ENCODE results near the gene MORC1.
"Not testable (repeated sequence)": the region's sequence is repeated elsewhere in the genome, so short reads cannot be mapped to it uniquely, and the experiment has no call there.

Gene MORC1

DNA sequence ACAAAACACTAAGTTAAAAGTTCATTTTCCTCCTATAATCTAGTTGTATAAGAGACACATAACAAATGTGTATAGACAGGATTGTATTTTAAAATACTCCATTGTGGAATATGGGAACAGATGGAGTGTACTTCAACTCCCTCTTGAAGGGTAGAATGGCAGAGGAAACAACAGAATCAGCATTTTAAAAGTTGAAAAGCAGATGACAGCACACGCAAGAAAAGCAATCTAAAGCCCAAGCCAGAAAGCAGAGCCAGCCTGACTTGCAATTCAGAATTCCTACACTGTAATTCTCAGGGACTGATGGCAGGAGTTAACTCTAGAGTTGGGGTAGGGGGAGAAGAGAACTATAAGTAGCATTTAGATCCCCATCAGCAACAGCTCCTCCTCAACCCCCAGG lies 22.8 kb downstream of the MORC1 start:
- DNase-seq = no peak

DNA sequence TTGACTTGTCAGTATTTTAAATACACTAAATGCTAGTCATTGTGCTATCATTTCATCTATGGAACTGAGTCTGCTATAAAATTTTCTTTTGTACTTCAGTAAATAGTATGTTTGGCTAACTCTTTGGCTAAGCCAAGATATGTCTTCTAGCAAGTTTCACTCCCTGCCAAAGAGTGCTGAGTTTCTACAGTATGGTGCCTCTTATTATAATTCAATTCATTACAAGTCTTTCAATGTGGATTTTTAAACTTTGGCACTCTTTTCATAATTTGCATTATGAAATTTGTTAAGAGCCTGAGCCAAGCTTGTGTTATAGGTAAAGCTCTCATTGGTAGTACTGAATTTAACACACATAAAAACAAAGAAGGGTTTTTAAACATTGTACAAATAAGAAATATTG lies 24.4 kb downstream of the MORC1 start:
- no peak for DNase-seq

DNA sequence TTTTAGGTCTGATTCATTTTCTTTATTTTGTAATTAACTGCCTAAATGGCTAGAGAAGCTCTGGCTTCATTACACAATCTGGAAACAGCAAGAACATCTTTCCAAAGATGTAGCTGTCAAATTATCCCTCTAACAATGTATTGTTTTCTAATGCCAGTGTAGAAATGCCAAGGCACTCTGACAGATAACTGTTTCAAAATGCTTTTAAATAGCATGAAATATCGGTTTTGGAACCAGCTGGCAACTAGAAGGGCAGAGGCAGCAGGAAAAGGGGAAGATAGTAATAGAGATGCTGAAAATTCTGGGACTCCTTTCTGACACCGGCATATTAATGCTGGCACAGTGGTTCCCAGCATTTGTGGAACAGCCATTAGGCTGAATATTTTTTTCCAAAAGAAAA lies 26.1 kb downstream of the MORC1 start:
- no peak for DNase-seq

DNA sequence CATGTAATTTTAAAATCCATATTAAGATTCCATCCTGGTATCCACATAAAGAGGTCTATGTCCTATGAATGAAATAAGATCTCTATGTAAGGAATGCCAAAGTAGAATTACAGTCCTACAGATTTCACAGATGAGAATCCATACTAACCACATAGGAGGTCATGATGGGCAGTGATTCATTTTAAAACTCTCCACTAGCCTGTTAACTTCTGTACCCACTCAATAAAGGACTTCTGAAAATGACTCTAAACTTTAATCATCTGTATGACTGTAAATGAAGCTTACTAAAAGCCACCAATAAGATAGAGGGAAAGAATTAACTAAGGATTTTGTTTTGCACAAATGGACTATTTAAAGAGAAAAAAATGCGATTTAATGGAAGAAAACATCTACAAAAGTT lies 28.7 kb downstream of the MORC1 start:
- DNase-seq = no peak

DNA sequence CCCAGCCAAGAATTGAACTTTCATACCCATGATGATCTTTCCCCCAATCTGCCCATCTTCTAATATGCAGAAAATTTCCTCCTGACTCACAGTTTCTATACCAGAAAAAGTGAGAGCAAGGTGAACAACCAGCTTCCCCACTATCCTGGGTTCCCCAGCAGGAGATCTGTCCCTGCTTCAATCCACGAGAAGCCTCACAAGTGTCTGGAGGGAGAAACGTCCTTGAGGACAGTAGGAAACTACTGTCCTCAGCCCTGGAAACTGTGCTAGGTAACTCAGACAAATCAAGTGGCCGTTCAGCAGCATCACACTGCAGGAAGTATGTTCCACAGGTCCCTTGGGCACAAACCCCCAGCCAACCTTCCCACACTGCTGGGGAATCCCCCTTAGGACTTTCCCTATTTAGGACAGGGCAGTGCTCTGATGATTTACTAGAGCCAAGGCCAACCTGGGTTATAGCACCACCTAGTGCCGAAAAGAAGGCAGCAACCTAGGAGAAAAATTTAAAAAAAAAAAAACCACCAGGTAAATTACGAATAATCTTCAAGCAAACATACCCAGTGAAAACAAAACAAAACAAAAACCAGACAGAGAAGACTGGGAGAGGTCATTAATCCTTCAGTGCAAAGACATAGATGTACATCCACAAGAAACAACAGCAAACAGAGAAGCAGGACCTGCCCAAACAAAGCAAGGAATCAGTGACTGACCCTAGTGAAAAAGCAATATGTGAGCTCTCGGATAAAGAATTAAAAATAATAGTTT lies 36.0 kb downstream of the MORC1 start:
- DNase-seq = no peak

DNA sequence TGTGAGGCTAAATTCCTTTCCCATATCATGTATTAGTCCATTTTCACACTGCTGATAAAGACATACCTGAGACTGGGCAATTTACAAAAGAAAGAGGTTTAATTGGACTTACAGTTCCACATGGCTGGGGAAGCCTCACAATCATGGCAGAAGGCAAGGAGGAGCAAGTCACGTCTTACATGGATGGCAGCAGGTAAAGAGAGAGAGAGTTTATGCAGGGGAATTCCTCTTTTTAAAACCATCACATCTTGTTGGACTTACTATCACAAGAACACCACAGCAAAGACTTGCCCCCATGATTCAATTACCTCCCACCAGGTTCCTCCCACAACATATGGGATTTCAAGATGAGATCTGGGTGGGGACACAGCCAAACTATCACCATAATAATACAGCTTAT lies 37.8 kb downstream of the MORC1 start:
- DNase-seq = not testable (repeated sequence)

DNA sequence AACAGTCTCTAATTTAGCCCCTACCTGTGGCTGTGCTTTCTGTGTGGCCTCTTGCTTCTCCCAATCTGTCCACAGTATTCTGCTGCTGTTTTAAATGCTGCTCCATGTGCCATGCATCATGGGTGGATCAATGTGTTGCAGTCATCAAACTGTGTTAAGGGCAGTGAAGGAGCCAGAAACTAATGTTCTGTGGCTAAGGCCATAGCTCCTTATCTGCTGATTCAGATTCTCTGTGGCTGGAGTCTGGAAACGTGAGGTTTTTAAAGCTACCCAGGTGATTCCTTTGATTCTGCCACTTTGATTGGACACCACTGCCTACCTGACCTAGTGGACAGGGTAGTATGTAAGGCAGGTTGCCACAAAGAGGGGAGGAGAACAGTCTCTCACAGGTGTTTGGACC lies 44.8 kb downstream of the MORC1 start:
- no peak for DNase-seq

DNA sequence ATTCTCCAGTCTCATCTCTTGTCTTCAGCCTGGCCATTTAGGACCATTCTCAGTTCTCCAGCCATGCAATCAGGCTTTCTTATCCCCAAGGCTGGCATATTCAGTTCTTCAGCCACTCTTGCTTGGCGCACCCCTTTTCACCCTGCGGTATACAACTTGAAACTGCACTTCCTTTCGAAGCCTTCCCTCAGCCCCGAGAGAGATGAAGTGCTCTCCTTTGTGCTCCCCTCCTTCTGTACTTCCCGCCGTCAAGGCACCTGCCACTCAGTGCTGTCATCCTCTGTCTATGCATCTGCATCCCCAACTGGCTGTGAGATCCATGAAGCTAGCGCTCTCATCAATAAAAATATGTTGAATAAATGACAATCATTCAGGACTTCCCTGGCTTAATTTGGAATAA lies 45.7 kb downstream of the MORC1 start:
- DNase-seq = no peak

DNA sequence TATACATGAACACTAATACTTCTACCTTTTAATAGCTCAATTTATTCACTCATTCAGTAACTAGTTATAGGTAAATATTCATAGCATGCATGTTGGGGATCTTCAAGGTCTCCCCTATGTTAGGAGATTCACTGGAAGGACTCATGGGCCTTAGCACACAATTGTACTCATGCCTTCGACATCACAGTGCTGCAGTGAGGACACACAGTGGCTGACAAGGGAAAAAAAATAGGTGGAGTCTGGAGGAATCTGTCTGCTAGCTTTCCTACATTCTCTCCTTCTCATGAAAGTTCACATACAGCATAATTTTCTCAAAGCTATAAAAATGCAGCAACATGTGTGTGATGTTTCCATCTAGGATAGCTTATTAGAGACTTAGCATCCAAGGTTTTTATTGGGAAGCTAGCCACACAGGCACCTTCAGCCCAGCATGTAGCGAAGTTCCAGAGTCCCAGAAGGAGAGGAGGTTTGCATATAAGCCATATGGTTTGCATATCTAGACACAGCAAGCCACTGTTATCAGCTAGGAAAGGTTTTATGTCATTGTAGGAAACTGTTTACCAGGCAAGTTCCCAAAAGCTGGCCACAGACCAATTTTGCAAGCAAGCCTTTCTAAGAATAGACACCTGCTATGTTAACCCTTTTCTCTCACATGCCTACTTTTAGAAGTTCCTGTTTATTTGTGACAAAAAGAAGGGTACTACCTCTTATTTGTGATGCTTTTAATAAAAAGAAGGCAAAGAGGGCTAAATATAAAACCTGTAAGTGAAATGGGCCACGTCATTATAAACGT lies 46.4 kb downstream of the MORC1 start:
- DNase-seq = no peak

DNA sequence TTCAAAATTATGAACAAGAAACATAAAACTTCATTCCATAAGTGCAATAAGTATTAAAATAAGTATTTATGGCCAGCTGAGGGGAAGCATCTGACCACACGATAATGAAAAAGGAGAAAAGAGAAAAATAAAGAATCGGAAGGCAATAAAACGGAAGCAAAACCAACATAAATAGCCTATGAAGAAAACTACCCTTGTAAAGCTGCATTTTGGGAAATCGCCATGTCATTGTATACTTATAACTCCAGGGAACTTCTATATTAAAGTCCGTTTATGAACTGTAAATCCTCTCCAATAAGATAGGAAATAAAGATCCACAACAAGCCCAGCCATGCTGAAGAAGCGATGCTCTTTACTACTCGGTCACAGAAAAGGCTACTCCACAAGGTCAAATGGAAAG lies 47.7 kb downstream of the MORC1 start:
- DNase-seq = no peak

DNA sequence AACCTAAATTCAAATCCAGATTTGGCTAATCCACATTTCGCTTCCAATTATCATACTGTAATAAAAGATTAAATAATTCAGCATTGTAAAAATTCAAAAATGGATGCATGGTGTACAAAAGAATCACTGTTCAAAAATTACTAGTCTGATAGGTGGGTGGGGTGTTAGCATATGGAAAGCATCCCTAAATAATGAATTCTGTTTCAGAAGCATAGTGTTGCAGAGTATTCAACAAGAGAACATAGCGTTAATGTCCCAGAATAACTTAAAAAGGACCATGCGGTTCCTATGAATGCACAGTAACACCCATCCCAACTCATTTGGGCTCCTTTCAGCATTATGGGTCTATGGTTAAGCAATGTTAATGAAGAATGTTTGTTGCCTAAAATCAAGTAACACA lies 51.1 kb downstream of the MORC1 start:
- no peak for DNase-seq

DNA sequence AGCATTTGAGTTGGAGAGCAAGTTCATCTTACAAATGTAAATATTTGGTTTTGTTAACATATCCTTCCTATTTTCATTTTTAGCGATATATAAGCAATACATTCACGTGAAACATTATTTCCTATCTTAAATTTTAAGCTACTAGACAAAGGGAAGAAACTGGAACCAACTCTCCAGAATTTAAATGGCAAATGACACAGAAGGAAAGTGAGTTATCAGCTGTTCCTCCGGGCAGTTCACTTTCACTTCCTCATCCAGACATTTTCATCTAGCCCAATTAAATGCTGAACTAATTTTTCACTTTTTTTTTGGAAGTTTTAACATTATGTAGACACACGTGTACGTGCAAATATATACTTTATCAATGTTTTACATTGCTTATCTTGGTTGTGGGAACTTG lies 58.7 kb downstream of the MORC1 start:
- no peak for DNase-seq

DNA sequence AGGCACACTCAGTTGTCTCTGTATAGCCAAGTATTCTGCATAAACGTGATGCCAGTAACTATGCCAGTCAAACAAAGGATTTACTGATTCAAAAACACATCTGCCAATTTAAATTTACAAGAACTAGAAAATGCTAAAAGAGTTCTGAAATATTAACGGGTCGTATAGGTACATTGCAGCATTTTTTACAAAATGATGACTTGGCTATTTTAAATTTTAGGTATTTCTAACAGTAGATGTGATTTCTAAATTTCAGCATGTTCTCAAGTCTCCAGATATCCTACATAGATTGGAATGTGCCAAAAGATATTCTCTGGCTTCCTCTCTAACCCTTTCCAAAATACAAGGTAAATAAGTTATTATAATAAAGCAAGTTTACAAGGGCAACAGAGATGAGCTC lies 60.3 kb downstream of the MORC1 start:
- DNase-seq = no peak

DNA sequence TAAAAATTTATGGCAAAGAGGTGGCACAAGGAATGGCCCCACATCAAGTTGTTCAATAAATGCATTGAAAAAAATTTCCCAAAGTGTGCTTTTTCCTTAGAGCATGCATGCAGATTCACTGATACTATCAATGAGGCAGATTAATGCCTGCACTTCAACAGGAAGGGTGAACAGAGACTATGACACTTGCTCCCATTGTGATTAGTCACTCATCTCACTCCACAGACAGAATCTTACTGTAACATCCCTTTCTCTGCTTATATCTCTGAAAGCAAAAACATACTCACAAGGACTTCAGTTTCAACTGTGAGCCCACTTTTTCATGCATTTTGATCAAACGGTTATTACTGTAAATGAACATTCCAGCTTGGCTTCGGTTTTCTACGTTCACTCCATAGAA lies 60.9 kb downstream of the MORC1 start:
- no peak for DNase-seq

DNA sequence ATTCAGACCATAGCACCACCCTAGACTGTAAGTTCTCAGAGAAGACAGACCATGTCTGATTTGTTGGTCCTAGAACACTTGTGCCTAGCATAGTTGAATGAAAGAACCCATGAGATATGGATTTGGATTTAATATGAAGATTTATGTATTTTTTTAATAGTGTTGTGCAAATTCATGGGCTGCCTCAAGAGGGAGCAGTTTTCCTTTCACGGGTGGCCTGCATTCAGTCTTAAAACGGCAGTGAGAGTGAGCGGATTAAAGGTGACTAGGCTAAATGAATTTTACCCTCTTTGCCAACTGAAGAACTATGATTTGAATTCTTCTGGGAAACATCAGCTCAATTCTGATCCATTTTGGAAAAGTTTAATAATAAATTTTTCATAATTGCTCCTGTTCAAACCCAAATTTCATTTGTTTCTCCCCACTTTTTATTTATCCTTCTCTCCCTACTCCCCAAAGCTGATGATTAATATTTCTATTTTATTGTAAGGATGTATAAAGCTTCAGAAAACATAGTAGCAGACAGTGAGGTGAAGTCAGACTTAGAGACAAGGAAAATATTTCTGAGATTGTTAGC lies 67.3 kb downstream of the MORC1 start:
- DNase-seq = no peak

DNA sequence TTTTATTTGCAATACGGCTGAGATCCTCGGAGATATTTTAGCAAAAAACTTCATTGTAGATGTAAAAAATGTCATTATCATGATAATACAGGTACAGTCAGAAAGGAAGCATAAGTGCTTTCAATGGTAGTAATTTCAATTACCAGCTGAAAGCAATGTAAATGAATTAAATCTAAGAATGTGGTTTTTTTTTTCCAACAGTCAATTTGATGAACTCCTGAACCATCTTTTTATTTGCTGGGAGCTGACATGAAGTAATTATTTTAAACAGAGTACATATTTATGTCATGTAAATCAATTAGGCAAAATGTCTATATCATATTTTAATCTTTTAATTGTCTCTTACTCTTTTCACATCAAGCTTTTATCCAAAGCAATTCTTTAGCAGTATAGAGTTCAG lies 70.6 kb downstream of the MORC1 start:
- DNase-seq = no peak

DNA sequence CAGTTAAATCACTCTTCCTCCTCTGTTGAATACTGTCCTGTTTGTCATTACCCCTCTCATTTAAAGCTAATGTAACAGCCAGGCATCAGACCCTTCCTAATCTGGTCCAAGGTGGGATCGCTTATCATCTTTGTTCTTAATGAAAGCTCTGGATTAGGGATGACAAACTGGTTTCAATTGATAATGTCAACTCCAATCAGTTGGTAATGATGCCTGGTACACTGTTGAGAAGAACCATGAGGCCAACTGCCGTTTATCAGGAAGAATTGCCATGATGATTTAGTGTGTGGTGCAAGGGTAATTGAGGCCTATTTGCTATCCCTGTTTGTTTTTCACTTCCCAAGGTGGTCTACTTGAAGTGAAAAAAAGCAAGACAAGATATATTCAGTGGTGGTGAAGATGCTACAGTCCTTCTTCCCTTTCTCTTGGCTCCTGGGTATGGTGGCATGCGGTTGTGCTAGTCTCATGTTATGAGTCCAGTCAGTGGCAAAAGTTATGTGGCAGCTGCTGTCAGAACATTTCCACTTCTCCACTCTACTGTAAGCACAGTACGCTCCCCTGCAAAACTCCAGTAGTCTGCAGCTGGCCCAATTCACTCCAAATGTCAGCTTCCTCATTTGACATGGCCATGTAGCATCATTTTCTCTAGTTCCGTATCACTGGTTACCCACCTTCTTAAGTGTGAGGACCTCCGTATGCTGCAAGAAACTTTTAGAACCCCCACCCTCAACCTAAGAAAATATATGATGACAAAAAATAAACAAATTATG lies 72.5 kb downstream of the MORC1 start:
- DNase-seq = no peak

DNA sequence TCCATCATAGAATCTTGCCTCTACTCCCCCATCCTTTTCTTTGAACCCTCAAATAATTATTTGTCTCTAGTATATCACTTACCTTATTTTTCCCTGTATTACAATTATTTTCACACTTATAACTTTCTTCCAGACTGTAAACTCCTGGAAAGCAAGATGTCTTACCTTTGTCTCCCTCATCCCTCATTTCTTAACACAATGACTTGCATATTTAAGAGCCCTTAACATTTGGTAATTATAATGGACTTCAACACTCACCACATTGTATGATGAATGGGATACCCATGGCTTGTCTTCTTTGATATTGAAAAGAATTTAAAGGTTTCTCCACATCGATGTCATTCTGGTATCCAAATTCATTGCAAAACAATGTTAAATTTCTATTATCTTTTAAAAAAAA lies 82.9 kb downstream of the MORC1 start:
- DNase-seq = no peak

DNA sequence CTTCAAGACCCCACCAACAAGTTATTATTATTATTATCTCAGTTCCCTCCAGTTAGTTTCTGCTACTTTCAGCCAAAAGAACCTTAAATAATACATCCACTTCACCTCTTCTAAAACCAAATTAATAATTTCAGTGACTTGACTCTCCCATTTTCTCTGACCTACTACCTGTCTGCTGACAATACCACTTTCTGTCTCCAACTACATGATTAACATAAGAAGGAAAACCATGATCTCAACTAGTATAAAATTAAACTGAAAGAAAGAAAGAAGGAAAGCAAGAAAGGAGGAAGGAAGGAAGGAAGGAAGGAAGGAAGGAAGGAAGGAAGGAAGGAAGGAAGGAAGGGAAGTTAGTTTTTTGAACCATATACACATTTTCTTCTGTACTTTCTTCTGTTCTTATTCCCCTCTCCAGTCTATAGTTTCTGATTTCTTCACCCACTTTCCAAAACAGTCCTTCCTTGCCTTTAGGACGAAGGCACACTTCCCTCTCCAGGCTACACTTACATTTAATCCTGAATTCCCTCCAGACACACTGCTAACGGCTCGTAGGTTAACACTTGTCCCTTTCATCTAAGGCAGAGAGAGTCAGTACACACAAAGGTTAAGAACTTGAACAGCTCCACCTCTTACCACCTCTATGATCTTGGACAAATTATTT lies 84.8 kb downstream of the MORC1 start:
- DNase-seq = no peak

DNA sequence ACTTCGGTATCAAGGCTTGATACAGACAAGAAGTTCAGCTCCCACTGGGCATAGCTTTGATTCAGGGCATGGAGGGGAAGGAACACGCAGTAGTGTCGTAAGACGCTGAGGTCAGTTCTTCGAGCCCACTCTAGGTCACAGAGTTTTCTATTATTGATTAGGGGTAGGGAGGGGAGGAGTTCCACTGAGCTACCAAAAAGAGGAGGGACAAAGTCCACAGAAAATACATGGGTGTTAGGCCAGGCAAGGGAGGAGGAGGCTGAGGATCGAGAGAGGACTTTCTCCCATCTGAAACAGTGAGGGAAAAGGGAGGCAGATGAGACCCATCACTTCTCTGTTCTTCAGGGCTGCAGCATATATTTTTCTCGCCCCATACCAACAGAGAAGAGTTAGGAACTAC lies 89.2 kb downstream of the MORC1 start:
- DNase-seq = no peak

DNA sequence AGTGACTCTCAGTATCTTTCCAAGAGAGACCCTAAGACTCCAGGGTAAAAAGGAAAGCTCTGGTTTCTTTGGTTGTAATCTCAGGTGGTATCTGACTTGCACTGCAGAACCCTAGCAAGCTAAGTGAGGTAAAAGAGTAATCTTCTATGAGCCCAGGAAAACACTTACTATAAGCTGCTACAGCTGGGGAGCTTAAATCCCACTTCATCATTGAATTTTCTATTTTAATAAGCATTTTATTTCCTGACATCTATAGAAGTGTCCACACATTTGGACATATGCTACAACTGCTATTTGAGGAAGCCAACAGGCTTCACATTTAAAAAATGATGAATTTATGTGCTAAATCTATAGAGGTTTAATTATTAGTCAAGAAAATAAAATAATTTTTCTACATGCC lies 91.1 kb downstream of the MORC1 start:
- DNase-seq = no peak

DNA sequence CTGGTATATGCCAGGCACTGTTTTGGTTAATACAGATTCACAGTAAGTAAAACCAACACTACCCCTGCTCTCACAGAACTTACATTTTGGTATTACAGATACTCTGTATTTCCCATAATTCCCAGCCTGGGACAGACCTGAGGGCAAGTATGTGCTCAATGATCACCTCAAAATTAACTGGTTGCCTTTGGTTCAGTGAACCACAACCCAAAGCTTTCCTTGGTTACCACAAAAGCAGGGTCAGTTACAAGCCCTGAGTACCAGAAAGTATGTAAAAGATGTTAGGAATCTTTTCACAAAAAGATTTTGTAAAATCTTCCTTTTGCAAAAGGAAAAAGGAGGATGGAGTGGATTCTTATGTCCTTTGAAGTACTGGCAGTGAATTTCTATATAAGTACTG lies 92.0 kb downstream of the MORC1 start:
- DNase-seq = no peak

DNA sequence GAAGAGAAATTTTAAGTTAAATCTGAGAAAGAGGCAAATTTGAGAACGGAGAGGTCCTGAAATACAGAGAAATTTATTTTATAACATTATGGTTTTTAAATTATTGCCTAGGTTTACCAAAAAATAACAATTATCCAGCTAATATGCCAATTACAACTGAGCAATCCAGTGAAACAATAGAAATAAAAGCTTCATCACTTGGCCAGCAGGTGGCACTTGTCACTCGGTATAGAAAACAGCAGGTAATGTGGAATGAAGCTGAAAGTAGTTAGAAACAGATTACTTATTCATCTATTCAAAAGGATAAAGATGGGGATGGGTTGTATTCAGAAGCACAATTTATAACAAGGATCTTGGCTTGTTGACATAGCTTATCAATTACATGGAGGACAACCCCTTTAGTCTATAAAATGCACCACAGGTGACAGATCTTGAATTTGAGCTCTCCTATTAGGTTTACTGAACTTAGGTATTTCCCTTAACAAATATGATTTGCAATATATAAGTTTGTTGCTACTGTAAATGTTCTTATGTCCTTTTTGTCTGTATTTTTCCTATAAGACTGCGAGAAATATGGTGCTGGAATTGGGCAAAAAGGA lies 94.2 kb downstream of the MORC1 start:
- peak; percentile 32 for DNase-seq

Data from DMS79 treated with DMSO at 0.1 percent for 48 hours (cell line).